ENCODE results near the gene GADD45G.

DNA sequence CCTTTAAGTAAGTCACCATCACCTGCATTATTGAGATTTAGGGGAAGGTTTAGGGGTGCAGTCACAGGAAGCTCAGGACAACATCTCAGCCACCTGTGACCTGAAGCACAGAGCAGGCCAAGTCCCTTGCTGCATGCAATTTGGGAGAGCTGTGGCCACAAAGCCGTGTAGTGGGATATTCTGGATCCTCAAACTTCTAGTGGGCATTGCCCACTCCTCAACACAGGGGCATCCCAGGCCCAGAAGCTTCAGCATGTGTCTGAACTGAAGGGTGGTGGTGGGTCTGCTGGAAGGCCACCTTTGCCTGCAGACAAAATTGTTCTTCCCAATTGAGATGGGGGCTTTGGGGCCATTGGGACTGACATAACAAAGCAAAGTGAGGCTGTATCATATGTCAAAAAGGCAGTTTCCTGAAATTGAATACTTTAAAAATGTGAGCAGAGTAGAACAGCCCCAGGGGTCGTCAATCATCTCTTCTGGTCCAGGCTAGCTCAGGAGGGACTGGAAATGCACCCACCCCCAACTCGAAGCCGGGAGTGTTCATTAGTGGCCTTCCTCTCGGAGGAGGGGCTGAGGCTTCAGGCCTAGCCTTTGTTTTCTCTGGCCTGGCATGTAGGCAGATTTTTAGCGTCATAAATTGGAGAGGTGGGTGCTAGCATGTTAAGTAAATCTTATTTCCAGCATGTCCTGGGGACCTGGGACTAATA lies 2.8 kb upstream of the GADD45G start:
- TF ChIP-seq, protein P1, sequence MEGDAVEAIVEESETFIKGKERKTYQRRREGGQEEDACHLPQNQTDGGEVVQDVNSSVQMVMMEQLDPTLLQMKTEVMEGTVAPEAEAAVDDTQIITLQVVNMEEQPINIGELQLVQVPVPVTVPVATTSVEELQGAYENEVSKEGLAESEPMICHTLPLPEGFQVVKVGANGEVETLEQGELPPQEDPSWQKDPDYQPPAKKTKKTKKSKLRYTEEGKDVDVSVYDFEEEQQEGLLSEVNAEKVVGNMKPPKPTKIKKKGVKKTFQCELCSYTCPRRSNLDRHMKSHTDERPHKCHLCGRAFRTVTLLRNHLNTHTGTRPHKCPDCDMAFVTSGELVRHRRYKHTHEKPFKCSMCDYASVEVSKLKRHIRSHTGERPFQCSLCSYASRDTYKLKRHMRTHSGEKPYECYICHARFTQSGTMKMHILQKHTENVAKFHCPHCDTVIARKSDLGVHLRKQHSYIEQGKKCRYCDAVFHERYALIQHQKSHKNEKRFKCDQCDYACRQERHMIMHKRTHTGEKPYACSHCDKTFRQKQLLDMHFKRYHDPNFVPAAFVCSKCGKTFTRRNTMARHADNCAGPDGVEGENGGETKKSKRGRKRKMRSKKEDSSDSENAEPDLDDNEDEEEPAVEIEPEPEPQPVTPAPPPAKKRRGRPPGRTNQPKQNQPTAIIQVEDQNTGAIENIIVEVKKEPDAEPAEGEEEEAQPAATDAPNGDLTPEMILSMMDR (IDR thresholded peaks at IDR 0.05; ENCODE audit: poor library complexity, severe bottlenecking): no peak
- no peak for TF ChIP-seq POLR2AphosphoS5 (IDR thresholded peaks at IDR 0.05)
- TF ChIP-seq EZH2 (IDR thresholded peaks at IDR 0.05; ENCODE audit: borderline replicate concordance, insufficient read depth, low read length, poor library complexity, severe bottlenecking): no peak
- no peak for TF ChIP-seq EP300 (conservative IDR thresholded peaks at IDR 0.05; ENCODE audit: poor library complexity, severe bottlenecking)
- no peak for TF ChIP-seq RAD21 (conservative IDR thresholded peaks at IDR 0.05)
- TF ChIP-seq TAF1 (IDR thresholded peaks at IDR 0.05; ENCODE audit: low read depth): no peak
- TF ChIP-seq, protein P2, sequence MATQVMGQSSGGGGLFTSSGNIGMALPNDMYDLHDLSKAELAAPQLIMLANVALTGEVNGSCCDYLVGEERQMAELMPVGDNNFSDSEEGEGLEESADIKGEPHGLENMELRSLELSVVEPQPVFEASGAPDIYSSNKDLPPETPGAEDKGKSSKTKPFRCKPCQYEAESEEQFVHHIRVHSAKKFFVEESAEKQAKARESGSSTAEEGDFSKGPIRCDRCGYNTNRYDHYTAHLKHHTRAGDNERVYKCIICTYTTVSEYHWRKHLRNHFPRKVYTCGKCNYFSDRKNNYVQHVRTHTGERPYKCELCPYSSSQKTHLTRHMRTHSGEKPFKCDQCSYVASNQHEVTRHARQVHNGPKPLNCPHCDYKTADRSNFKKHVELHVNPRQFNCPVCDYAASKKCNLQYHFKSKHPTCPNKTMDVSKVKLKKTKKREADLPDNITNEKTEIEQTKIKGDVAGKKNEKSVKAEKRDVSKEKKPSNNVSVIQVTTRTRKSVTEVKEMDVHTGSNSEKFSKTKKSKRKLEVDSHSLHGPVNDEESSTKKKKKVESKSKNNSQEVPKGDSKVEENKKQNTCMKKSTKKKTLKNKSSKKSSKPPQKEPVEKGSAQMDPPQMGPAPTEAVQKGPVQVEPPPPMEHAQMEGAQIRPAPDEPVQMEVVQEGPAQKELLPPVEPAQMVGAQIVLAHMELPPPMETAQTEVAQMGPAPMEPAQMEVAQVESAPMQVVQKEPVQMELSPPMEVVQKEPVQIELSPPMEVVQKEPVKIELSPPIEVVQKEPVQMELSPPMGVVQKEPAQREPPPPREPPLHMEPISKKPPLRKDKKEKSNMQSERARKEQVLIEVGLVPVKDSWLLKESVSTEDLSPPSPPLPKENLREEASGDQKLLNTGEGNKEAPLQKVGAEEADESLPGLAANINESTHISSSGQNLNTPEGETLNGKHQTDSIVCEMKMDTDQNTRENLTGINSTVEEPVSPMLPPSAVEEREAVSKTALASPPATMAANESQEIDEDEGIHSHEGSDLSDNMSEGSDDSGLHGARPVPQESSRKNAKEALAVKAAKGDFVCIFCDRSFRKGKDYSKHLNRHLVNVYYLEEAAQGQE (IDR thresholded peaks at IDR 0.05; ENCODE audit: borderline replicate concordance): no peak
- TF ChIP-seq MXI1 (conservative IDR thresholded peaks at IDR 0.05; ENCODE audit: poor library complexity, severe bottlenecking): no peak
- TF ChIP-seq SMC3 (conservative IDR thresholded peaks at IDR 0.05; ENCODE audit: poor library complexity): no peak
